Measurements from ENCODE around the gene GPR65. TPM values are rescaled to one million over a fixed set of nuclear protein-coding genes. Genes with fewer than 3 reads are reported as not detected.

The GPR65 gene
- total and polyA plus RNA-seq, 2 experiments from 2014 or later = not detected

DNA sequence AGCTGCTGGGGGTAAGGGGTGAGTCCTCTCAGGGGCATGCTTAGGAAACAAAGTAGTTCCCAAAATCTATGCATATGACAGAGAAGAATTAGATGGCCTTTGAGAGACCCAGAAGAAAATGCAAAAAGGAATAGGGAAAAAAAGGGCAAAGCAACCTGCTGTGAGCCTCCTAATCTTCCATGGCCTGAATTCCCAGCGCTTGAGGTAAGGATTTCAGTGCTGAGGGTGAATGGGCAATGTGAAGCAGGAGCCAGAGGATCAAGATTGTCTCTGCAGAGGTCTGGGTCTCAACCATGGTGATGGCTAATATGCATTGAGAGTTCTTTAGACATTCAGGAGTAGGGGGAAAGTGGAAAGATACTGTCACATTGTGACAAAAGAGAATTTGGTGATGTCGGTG is 31.5 kb downstream of the GPR65 start (continued):
- TF ChIP-seq ZNF462 (CRISPR knock-in tag; IDR thresholded peaks at IDR 0.05) (no peak), CREB1 (CRISPR knock-in tag; IDR thresholded peaks at IDR 0.05; ENCODE audit: low read depth) (no peak), NANOG (IDR thresholded peaks at IDR 0.05; ENCODE audit: borderline replicate concordance) (no peak), EZH2 (IDR thresholded peaks at IDR 0.05; ENCODE audit: low read depth, unreplicated experiment) (no peak)
- TF ChIP-seq, protein P1, sequence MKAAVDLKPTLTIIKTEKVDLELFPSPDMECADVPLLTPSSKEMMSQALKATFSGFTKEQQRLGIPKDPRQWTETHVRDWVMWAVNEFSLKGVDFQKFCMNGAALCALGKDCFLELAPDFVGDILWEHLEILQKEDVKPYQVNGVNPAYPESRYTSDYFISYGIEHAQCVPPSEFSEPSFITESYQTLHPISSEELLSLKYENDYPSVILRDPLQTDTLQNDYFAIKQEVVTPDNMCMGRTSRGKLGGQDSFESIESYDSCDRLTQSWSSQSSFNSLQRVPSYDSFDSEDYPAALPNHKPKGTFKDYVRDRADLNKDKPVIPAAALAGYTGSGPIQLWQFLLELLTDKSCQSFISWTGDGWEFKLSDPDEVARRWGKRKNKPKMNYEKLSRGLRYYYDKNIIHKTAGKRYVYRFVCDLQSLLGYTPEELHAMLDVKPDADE (IDR thresholded peaks at IDR 0.05) = no peak

DNA sequence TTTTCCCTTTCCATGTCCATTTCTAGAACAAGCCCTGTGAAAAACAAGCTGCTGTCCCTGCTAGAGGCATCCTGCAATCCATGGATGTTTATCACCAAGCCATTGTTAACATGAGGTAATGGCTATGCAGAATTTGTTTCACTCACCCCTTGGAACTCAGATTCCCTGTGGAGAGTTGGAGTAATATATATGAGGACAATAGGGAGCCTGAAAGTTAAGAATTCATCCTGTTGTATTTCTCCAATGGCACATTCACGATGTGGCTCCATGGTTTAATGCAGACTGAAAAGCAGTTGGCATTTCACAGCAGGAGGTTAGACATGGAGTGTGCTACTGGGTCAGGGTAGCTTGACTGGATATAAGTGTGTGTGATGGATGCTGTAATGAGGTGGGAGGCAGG is 32.4 kb downstream of the GPR65 start:
- Histone ChIP-seq H3K4me2 (peak overlapping the region; percentile 27; the same call in 1 of the 2 replicates), H3K9me2 (ENCODE audit: insufficient read depth) (peaks cover 26% of the 10 kb centered on the region), H3K27ac (ENCODE audit: low read depth) (no peak overlapping the region), H3K4me1 (ENCODE audit: insufficient read depth) (peaks cover 9% of the 10 kb centered on the region; the same call in 1 of the 2 replicates), H3K36me3 (ENCODE audit: insufficient read depth) (no peaks in the 10 kb centered on the region), H3K4me3 (no peak overlapping the region), H4K20me1 (replicated peaks; ENCODE audit: insufficient read depth) (no peaks in the 10 kb centered on the region), H3K79me2 (replicated peaks; ENCODE audit: insufficient read depth) (no peaks in the 10 kb centered on the region), H3K27me3 (ENCODE audit: insufficient read depth) (no peaks in the 10 kb centered on the region), H3F3A (replicated peaks; ENCODE audit: low read depth) (no peaks in the 10 kb centered on the region), H2AFZ (no peak overlapping the region)
- peaks cover 18% of the 10 kb centered on the region for H3K4me1 Mint-ChIP-seq
- H3K27ac Mint-ChIP-seq = no peak overlapping the region
- no peaks in the 10 kb centered on the region; the same call in 2 of the 3 replicates for H3K36me3 Mint-ChIP-seq (ENCODE audit: low read depth)
- no peak overlapping the region for H3K4me3 Mint-ChIP-seq
- peak; percentile 39; the same call in 1 of the 3 replicates for ATAC-seq
- DNase-seq (ENCODE audit: low spot score) = peak; percentile 16
- H3K27me3 Mint-ChIP-seq (ENCODE audit: insufficient read depth, low read depth, poor library complexity) = peaks cover 2% of the 10 kb centered on the region
- no peaks in the 10 kb centered on the region; the same call in 2 of the 3 replicates for H3K9me3 Mint-ChIP-seq
- TF ChIP-seq EZH2phosphoT487 (IDR thresholded peaks at IDR 0.05; ENCODE audit: unreplicated experiment) = no peak
- no peak for TF ChIP-seq JUNB (IDR thresholded peaks at IDR 0.05; ENCODE audit: unreplicated experiment)
- TF ChIP-seq STAT1 (IDR thresholded peaks at IDR 0.05; ENCODE audit: unreplicated experiment) = no peak
- TF ChIP-seq NANOG (IDR thresholded peaks at IDR 0.05; ENCODE audit: borderline replicate concordance) = no peak
- TF ChIP-seq POLR2AphosphoS5 (IDR thresholded peaks at IDR 0.05; ENCODE audit: low read depth) = no peak
- TF ChIP-seq, protein P2, sequence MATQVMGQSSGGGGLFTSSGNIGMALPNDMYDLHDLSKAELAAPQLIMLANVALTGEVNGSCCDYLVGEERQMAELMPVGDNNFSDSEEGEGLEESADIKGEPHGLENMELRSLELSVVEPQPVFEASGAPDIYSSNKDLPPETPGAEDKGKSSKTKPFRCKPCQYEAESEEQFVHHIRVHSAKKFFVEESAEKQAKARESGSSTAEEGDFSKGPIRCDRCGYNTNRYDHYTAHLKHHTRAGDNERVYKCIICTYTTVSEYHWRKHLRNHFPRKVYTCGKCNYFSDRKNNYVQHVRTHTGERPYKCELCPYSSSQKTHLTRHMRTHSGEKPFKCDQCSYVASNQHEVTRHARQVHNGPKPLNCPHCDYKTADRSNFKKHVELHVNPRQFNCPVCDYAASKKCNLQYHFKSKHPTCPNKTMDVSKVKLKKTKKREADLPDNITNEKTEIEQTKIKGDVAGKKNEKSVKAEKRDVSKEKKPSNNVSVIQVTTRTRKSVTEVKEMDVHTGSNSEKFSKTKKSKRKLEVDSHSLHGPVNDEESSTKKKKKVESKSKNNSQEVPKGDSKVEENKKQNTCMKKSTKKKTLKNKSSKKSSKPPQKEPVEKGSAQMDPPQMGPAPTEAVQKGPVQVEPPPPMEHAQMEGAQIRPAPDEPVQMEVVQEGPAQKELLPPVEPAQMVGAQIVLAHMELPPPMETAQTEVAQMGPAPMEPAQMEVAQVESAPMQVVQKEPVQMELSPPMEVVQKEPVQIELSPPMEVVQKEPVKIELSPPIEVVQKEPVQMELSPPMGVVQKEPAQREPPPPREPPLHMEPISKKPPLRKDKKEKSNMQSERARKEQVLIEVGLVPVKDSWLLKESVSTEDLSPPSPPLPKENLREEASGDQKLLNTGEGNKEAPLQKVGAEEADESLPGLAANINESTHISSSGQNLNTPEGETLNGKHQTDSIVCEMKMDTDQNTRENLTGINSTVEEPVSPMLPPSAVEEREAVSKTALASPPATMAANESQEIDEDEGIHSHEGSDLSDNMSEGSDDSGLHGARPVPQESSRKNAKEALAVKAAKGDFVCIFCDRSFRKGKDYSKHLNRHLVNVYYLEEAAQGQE (IDR thresholded peaks at IDR 0.05; ENCODE audit: unreplicated experiment) = no peak
- TF ChIP-seq, protein P3, sequence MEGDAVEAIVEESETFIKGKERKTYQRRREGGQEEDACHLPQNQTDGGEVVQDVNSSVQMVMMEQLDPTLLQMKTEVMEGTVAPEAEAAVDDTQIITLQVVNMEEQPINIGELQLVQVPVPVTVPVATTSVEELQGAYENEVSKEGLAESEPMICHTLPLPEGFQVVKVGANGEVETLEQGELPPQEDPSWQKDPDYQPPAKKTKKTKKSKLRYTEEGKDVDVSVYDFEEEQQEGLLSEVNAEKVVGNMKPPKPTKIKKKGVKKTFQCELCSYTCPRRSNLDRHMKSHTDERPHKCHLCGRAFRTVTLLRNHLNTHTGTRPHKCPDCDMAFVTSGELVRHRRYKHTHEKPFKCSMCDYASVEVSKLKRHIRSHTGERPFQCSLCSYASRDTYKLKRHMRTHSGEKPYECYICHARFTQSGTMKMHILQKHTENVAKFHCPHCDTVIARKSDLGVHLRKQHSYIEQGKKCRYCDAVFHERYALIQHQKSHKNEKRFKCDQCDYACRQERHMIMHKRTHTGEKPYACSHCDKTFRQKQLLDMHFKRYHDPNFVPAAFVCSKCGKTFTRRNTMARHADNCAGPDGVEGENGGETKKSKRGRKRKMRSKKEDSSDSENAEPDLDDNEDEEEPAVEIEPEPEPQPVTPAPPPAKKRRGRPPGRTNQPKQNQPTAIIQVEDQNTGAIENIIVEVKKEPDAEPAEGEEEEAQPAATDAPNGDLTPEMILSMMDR (conservative IDR thresholded peaks at IDR 0.05; ENCODE audit: low read depth in 2 of 2) = no peak

Data from GM23338 (cell line).